IPS DF 19.7 (cell line): ENCODE data around the gene WWC1.
"Not testable (repeated sequence)": the region's sequence is repeated elsewhere in the genome, so short reads cannot be mapped to it uniquely, and the experiment has no call there.

ENCODE experiments used
- DNase-seq: peaks from one replicate; pipeline ENCODE4 v3.0.0-alpha.2; 2013; ENCODE audit warnings: low read depth, low spot score

The WWC1 gene

DNA sequence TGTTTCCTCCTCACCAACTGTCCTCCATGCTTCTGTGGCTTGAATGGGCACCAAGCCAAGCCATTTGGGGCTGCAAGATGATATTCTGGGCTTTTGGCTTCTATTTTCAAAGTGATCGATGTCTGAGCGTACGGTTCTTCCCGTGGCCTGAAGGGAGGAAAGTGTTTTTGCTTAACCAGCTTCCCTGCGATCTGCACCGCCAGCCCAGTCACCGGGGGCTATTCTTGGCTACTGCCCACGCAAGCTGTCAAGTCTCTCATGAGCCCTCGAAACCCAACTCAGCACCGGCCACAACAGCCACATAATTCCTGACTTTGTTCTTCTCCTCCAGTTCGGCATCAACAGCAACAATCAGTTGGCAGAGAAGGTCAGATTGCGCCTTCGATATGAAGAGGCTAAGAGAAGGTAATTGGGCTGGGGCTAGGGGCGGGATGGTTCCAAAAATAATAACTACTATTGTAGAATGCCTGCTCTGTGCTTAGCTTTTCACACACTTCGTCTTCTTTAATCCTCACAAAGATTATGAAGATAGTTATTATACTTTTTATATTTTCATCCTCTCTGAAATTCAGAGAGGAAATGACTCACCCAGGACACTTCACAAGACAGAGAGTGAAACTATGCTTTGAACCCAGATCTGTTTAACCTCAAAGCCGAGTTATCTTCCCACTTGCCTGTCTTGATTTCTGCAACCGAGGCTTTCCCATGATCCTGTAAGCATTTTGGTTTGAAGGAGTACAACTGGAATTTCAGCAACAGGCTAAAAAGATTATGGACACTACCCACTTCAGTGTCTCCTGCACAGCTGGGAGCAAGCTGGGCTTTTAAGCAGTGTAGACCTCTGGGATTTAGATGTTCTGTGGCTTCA is 118.4 kb downstream of the WWC1 start:
- no peak for DNase-seq

GRCh38 chr5:168411871-168412270 is 120.4 kb downstream of the WWC1 start:
- DNase-seq = no peak

DNA sequence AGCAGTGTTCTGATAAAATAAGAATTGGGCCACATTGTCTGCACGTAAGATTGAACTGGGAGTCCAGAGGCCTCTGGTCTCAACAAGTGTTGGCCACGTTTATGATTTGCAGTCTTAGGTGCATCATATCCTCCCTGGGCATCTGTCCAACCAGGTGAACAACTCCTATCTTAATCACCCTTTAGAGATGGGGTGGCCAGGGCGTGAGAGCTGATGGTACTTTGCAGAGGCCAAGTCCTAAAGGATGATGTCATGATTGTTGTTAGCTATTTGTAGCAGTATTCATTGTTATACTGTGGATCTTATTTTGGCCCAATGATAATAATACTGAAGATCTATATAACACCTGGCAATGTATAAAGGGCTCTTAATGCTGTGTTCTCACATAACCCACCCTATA is 121.6 kb downstream of the WWC1 start:
- DNase-seq = no peak

GRCh38 chr5:168413596-168413995 is 122.2 kb downstream of the WWC1 start:
- DNase-seq = no peak

- no peak for DNase-seq
These were observed 124.0 kb downstream of the WWC1 start for GRCh38 chr5:168415401-168415800.

DNA sequence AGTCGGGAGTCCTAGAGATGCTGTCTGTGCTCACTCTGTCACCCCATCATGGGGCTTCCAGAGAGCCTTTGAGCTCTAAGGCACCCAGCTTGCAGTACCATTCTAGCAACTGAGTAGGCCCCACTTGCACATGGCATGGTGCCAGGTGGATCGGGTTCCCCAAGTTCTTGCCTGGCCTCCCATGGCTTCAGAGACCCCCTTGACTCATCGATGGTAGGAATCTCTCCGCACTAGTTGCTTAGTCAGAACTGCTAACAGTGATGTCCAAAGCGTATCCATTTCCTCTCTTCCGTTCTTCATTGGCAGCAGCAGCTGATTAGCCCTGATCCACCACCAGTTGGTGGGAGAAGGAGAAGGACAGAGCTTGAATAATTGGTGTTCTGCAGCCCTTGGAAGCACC is 124.5 kb downstream of the WWC1 start:
- no peak for DNase-seq

- no peak for DNase-seq
These were observed 126.4 kb downstream of the WWC1 start for GRCh38 chr5:168417731-168418429.

GRCh38 chr5:168420461-168420860 is 129.0 kb downstream of the WWC1 start:
- no peak for DNase-seq

DNA sequence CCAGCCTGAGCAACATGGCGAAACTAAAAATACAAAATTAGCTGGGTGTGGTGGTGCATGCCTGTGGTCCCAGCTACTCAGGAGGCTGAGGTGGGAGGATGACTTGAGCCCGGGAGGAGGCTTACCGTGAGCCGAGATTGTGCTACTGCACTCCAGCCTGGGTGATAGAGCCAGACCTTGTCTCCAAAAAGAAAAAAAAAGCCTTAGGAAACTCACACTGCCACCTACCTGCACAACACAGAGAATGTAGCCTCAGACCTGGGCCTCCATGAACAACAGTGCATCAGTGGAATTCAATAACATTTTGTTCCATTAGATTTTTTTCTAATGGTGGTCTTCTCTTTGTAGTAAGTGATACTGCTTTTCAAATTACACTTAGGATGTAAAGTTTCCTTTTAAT is 131.0 kb downstream of the WWC1 start:
- DNase-seq = no peak

DNA sequence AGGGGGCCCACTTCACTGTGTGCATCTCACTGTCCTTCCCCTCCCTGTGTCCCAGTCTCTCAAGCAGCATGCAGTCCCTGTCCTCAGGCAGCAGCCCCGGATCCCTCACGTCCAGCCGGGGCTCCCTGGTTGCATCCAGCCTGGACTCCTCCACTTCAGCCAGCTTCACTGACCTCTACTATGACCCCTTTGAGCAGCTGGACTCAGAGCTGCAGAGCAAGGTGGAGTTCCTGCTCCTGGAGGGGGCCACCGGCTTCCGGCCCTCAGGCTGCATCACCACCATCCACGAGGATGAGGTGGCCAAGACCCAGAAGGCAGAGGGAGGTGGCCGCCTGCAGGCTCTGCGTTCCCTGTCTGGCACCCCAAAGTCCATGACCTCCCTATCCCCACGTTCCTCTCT is 132.0 kb downstream of the WWC1 start:
- DNase-seq = no peak

GRCh38 chr5:168423971-168424370 is 132.5 kb downstream of the WWC1 start:
- no peak for DNase-seq

DNA sequence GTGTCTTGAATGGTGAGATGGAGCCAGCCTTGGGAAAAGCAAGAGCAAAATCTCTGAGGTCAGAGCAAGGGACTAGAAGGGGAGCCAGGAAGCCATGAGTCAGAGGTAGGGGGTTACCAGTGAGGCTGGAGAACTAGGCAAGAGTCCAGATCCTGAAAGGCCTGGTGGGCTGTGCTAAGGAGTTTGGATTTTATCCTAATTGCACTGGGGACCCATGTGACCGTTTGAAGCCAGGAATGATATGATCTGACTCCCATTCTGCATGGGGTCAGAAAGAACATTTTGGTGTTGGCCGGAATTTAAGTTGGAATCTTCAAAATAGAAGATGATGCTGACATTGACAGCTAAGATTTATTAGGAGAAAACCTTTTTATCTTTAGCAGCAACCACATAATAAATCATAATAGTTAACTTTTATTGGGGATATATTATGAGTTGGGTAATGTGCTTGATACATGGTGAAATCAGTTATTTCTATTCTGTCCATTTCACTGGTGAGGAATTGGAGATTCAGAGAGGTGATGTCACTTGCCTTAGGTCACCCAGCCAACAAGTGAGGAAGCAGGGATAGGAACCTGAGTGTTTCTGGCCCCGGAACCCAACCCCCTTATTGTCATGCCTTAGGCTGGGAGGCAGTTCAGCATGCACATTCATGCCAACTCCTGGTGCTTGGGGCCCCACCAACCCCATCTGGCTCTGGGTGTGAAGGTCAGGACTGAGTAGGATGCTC is 133.3 kb downstream of the WWC1 start:
- DNase-seq = no peak

DNA sequence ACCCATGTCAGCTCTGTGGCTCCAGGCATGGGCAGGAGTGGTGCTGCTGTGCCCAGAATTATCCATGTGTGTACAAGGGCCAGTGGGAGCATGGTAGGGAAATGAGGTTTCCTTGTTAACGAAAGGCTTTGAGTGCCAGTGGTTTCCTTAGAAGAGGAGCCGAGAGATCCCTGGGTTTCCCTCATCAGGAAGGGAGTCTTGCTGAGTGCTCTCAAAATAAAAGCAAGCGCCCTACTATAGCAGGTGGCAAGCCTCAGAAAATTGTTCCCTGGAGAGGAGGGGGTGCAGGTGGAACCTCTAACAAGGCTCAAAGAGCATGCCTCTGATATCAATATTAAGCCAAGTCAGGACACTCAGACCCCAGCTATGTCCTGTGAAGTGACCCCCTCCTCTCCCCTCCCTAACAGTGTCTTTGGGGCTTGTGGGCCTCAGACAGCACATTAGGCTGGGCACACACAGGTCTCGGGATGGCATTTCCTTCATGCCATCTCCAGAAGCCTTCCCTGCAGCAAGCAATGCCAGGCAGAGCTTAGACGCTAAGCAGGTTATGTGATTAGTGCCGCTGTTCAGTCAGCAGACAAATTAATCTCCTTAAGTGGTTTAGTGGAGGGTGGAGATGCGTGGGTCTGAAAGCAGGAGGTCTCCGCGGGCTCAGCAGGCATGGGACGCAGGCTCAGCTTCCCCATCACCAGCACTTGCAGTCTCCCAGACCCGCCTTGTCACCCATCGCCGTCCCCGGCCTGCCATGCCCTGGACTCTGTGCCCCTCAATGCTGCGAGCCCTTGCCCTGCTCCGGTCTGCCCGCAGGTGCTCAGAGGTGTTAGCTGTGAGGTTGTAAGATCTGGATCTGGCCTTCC is 134.8 kb downstream of the WWC1 start:
- no peak for DNase-seq

DNA sequence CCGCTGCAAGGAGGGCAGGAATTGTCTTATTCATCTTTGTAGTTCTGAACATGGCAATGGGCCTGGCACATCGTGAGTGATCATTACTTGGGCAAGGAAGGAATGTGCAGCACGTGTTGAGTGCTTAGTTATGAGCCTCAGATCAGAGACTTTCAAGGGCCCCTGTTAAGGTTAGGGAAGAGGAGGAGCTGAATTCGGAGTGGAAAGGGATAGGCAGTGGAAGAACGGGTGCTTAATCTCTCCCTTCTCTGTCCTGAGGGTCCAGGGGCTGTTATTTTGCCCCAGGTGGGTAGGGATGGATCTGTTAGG is 135.4 kb downstream of the WWC1 start:
- DNase-seq = no peak

GRCh38 chr5:168427224-168427623 is 135.8 kb downstream of the WWC1 start:
- no peak for DNase-seq

DNA sequence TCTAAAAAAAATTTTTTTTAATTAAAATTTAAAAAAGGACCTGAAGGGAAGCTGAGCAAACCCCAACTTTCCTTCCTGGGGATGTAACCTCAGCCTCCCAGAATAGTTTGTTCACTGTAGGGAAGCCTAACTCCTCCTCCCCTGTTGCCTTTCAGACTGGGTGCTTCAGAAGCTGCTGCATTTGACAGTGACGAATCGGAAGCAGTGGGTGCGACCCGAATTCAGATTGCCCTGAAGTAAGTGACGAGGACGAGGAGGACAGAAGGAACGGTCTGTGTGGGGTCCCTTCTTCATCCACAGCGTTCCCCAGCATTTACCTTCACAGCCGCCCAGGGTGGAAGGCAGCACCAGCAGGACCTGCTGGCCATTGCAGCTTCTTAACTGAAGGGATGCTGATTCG is 137.1 kb downstream of the WWC1 start:
- DNase-seq = no peak

- no peak for DNase-seq
These were observed 138.9 kb downstream of the WWC1 start for GRCh38 chr5:168430296-168430695.

DNA sequence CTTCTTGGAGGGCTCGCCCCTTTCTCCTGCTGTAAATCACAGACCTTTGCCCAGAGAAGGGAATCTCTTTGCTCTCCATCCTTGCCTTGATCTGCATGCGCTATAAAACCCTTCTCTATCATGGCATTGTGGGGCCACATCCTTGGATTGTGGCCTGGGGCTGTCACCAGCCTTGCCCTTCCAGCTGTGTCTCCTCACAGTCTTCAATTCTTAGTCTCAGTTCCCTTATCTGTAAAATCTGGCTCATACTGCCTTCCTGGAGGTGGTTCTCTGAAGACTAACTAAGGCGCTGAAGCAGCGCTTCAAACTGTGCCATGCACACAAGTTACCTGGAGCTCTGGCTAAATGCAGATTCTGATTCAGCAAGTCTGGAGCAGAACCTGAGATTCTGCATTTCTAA is 141.5 kb downstream of the WWC1 start:
- no peak for DNase-seq

- DNase-seq = no peak
These were observed 142.6 kb downstream of the WWC1 start for GRCh38 chr5:168434001-168434400.

DNA sequence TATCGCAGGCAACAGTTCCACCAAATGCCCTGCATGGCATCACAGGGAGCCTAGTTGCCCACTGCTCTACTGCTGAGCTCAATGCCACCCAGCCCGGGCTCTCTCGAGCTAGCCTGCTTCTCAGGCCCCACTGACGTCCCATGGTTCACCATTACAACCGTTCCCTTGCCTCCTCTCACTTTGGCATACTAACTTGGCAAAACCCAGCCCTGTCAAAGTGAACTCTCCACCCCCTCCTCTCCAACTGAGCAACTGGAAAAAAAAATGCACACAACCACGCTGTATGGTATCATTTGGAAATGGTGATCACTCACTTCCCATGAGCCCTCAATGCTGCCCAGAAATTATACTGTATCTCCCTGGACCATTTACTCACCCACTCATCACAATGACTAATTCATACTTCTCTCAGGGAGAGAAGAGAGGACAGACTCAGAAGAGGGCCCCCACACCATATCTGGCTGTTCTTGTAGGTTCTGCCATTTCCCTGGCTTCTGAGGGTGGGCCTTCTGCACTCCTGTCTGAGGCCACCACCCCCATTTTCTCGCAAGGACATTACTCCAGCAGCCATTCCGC is 143.4 kb downstream of the WWC1 start:
- no peak for DNase-seq

GRCh38 chr5:168435340-168435739 is 143.9 kb downstream of the WWC1 start:
- not testable (repeated sequence) for DNase-seq
